ENCODE data around the gene POLE. TPM values are rescaled to one million over a fixed set of nuclear protein-coding genes. Genes with fewer than 3 reads are reported as not detected.

Gene POLE
- total and polyA plus RNA-seq, 2 experiments from 2014 or later: 26.6 to 34.2 TPM

DNA sequence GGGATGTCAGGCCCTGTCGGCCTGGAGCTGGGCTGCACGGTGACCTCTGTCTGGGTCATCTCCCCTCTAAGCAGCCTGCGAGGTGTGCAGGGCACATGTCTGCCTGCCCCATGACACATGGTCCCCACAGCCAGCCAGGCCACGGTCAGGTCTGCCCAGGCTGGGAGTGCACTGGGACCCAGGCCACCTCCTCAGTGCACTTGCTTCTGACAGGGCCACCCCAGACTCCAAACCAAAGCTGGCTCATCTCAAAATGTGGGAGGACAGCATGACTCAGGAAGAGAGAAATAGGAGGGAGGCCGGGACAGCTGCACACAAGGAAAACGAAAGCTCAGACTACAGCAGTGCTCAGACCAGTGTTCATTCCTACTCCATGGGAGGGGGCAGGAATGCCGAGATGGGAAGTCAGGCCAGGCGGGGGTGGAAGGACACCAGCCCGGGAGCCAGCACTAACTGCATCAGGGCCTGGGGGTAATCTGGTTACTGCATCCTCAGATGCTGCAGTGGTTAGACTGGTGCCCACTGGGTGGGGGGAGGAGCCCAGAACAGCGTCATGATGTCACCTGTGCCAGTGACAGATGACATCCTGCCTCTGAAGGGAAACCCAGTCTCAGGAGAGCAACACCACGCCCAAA is 64.6 kb downstream of the POLE start:
- Histone ChIP-seq H3K4me2 (no peak overlapping the region), H3K4me1 (ENCODE audit: insufficient read depth) (peaks cover 7% of the 10 kb centered on the region), H3K9me3 (ENCODE audit: low read depth) (no peaks in the 10 kb centered on the region), H3K27ac (no peak overlapping the region), H4K20me1 (ENCODE audit: insufficient read depth, poor library complexity, severe bottlenecking) (no peaks in the 10 kb centered on the region), H2AFZ (no peak overlapping the region), H3K79me2 (no peaks in the 10 kb centered on the region), H3K36me3 (replicated peaks; ENCODE audit: insufficient read depth, low read depth) (no peaks in the 10 kb centered on the region), H3K27me3 (peaks cover 22% of the 10 kb centered on the region), H3K4me3 (no peak overlapping the region), H3K9me2 (replicated peaks; ENCODE audit: insufficient read depth) (no peaks in the 10 kb centered on the region)
- 72% methylated on average over 11 of the region's 11 CpGs for WGBS (ENCODE audit: low lambda C conversion rate, missing lambda C conversion rate)
- TF ChIP-seq, protein P1, sequence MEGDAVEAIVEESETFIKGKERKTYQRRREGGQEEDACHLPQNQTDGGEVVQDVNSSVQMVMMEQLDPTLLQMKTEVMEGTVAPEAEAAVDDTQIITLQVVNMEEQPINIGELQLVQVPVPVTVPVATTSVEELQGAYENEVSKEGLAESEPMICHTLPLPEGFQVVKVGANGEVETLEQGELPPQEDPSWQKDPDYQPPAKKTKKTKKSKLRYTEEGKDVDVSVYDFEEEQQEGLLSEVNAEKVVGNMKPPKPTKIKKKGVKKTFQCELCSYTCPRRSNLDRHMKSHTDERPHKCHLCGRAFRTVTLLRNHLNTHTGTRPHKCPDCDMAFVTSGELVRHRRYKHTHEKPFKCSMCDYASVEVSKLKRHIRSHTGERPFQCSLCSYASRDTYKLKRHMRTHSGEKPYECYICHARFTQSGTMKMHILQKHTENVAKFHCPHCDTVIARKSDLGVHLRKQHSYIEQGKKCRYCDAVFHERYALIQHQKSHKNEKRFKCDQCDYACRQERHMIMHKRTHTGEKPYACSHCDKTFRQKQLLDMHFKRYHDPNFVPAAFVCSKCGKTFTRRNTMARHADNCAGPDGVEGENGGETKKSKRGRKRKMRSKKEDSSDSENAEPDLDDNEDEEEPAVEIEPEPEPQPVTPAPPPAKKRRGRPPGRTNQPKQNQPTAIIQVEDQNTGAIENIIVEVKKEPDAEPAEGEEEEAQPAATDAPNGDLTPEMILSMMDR (IDR thresholded peaks at IDR 0.05; ENCODE audit: poor library complexity): no peak
- TF ChIP-seq EZH2 (IDR thresholded peaks at IDR 0.05; ENCODE audit: borderline replicate concordance): no peak
- no peak for TF ChIP-seq EZH2phosphoT487 (IDR thresholded peaks at IDR 0.05; ENCODE audit: low read depth, severe bottlenecking, unreplicated experiment)
- no peak for DNase-seq (ENCODE audit: low spot score)

DNA sequence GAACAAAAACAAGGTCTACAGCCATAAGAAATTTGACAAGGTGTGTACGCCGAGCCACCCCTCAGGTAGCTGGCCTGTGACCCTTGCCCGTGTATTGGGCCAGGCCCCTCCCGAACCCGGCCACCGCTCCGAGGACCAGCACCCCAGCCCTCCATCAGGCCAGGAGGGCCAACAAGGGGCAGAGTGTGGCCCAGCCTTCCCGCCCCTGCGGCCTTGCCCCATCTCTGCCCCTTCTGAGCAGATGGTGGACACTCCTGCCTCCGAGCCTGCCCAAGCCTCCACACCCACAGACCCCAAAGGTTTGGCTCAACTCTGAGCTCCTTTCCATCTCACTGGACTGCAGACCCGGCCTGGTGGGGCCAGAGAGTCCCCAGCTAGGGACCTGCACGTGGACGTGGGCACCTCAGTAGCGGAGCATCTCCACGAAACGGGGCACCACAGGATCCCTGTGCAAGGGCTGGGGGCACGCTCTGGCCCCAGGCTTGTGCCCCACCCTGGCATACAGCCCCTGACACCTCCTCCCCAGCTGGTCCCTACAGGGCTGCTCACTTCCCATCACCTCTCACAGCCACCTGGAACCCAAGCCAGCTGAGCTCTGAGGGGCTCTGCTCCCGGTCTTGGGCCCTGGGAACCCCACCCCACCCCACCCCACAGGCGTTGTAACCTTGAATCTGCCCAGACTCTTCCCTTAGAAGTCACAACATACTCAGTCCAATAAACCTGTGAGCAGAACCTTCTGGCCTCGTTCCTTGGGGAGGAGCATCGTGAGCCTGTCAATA is 65.3 kb downstream of the POLE start:
- 94% methylated on average over 21 of the region's 21 CpGs for WGBS (ENCODE audit: low lambda C conversion rate, missing lambda C conversion rate)
- Histone ChIP-seq H3K27me3 (peaks cover 29% of the 10 kb centered on the region), H3K4me1 (ENCODE audit: insufficient read depth) (peaks cover 7% of the 10 kb centered on the region), H3K79me2 (no peaks in the 10 kb centered on the region), H3K4me2 (no peak overlapping the region), H3K27ac (no peak overlapping the region), H3K9me3 (ENCODE audit: low read depth) (peaks cover 4% of the 10 kb centered on the region), H4K20me1 (ENCODE audit: insufficient read depth, poor library complexity, severe bottlenecking) (no peaks in the 10 kb centered on the region), H3K9me2 (replicated peaks; ENCODE audit: insufficient read depth) (no peaks in the 10 kb centered on the region), H3K4me3 (no peak overlapping the region), H2AFZ (no peak overlapping the region), H3K36me3 (replicated peaks; ENCODE audit: insufficient read depth, low read depth) (no peaks in the 10 kb centered on the region)
- TF ChIP-seq EZH2 (IDR thresholded peaks at IDR 0.05; ENCODE audit: borderline replicate concordance): no peak
- TF ChIP-seq, protein P1 (IDR thresholded peaks at IDR 0.05; ENCODE audit: poor library complexity): no peak
- no peak for TF ChIP-seq EZH2phosphoT487 (IDR thresholded peaks at IDR 0.05; ENCODE audit: low read depth, severe bottlenecking, unreplicated experiment)
- DNase-seq (ENCODE audit: low spot score): no peak

DNA sequence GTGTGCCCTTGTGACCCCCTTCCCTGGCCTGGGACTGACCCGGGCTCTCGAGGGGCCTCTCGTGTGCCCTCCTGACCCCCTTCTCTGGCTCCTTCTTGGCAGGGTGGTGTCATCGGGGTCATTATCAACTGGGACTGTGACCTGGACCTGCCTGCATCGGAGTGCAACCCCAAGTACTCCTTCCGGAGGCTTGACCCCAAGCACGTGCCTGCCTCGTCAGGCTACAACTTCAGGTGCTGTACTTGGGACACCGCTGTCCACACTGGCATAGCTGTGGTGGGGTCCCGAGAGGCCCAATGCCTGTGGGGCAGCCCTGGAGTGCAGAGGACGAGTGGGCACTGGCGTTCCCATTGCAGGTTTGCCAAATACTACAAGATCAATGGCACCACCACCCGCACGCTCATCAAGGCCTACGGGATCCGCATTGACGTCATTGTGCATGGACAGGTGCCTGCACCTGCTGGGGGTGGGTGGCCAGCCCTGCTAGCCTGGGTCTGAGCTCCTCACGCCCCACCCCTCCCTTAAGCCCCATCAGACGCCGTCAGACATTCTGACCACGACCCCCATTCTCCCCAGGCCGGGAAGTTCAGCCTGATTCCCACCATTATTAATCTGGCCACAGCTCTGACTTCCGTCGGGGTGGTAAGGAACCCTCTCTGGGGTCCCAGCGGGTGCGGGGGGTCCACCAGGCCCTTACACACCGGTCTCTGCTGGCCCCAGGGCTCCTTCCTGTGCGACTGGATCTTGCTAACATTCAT is 66.1 kb downstream of the POLE start:
- H2AFZ ChIP-seq: no peak overlapping the region
- H3K36me3 ChIP-seq (replicated peaks; ENCODE audit: insufficient read depth, low read depth): no peaks in the 10 kb centered on the region
- H3K9me3 ChIP-seq (ENCODE audit: low read depth): peaks cover 5% of the 10 kb centered on the region
- TF ChIP-seq EZH2 (IDR thresholded peaks at IDR 0.05; ENCODE audit: borderline replicate concordance) (no peak), EZH2phosphoT487 (IDR thresholded peaks at IDR 0.05; ENCODE audit: low read depth, severe bottlenecking, unreplicated experiment) (no peak)
- TF ChIP-seq, protein P1 (IDR thresholded peaks at IDR 0.05; ENCODE audit: poor library complexity): no peak
- H4K20me1 ChIP-seq (ENCODE audit: insufficient read depth, poor library complexity, severe bottlenecking): no peaks in the 10 kb centered on the region
- H3K4me2 ChIP-seq: no peak overlapping the region
- no peak for DNase-seq (ENCODE audit: low spot score)
- 86% methylated on average over 28 of the region's 28 CpGs for WGBS (ENCODE audit: low lambda C conversion rate, missing lambda C conversion rate)
- no peak overlapping the region for H3K4me3 ChIP-seq
- H3K9me2 ChIP-seq (replicated peaks; ENCODE audit: insufficient read depth): no peaks in the 10 kb centered on the region
- H3K4me1 ChIP-seq (ENCODE audit: insufficient read depth): peaks cover 7% of the 10 kb centered on the region
- H3K79me2 ChIP-seq: no peaks in the 10 kb centered on the region
- peaks cover 35% of the 10 kb centered on the region for H3K27me3 ChIP-seq
- H3K27ac ChIP-seq: no peak overlapping the region

Data from hepatocyte (in vitro differentiated cells).